SK-N-DZ (cell line): ENCODE results near the gene C22orf23.

Experiments
- DNase-seq: peaks from one replicate; pipeline ENCODE4 v3.0.0-alpha.2; 2015; ENCODE audit warnings: low spot score

The C22orf23 gene

DNA sequence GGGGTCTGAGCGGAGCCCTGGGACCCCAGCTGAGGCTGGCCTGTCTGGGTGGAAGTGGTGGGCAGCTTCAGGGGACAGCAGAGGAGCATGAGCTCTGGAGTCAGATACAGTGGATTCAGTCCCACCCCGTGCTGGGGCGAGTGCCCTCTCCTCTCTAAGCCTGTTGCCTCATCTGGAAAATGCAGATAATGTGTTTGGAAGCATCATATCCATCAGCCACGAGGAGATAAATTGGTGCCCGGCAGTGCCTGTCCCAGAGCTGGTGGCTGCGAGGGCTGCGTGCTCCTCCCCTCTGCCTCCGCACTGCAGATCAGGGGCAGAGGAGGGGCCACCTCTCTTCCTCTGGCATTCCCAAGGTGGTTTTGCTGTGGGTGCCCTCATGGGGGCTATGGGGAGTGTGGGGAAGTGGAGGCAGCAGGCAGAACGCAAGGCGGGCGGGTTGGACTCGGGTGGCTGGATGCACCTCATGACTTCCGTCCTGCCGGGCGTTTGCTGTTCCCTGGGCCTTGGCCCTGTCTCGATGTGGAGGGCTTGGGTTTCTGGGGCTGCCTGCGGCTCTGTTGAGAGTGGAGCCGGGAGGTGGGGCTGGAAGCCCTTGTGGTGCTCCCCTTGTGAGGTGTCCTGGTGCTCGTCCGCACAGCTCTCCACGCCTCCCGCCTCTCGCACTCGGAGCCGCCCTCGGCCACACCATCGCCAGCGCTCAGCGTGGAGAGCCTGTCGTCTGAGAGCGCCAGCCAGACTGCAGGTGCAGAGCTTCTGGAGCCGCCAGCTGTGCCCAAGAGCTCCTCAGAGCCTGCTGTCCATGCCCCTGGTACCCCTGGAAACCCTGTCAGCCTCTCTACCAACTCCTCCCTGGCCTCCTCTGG is 26.4 kb downstream of the C22orf23 start:
- no peak for DNase-seq

- DNase-seq, result no peak
Measured at GRCh38 chr22:37926358-37926757, 27.0 kb downstream of the C22orf23 start.

GRCh38 chr22:37925767-37926166 is 27.6 kb downstream of the C22orf23 start:
- no peak for DNase-seq

- DNase-seq, result no peak
Measured at GRCh38 chr22:37925330-37925729, 28.1 kb downstream of the C22orf23 start.

GRCh38 chr22:37924386-37925065 is 28.9 kb downstream of the C22orf23 start:
- no peak for DNase-seq

- DNase-seq, result no peak
Measured at GRCh38 chr22:37923927-37924326, 29.5 kb downstream of the C22orf23 start.

- no peak for DNase-seq
Measured at GRCh38 chr22:37922191-37922590, 31.2 kb downstream of the C22orf23 start.

DNA sequence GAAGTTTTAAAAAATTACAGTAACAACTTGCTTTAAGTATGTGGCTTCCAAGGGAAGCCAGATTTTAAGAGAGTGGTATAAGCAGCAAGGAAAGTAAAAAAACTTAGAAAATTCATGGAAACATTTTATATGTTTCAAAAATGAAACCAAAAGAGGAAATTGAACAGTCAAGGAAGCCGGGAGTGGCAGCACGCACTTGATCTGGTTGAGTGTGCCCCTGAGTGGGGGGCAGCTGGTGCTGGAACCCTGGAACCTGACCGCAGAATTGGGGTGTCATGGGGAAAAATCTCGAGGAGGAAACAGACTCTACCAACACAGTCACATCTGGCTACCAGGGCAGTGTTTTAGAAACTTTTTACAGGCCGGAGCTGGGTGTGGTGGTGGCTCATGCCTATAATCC is 33.3 kb downstream of the C22orf23 start:
- DNase-seq, result no peak

- DNase-seq, result no peak
Measured at GRCh38 chr22:37918580-37919270, 34.7 kb downstream of the C22orf23 start.

DNA sequence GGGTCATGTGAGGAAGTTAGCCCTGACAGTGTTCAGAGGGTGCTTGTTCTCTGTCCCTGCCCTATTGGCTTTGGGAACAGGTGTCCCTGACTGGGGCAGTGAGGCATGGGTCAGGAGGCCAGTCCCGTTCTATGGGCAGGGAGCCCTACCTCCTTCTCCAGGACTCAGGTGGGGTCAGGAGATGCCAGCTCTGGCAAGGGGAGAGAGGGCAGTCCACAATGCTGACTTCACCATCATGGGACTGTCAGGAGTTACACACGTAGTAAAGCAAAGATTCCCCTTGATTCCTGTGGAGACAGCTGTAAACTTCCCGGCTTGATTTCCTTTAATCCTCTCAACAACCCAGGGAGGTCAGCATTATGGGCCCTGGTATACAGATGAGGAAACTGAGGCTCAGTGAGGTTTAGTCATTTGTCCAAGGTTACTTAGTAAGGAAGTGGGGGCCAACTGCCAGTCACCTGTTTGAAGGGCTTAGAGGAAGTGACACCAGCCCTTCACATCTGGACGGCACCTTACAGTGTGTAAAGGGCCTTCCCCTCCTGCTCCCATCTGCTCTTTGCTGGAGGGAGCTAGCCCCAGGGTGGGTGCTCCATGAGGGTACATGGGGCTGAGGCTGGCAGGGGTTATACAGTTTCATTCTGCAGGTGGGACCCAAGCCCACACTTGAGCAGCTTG is 35.4 kb downstream of the C22orf23 start:
- DNase-seq, result no peak

DNA sequence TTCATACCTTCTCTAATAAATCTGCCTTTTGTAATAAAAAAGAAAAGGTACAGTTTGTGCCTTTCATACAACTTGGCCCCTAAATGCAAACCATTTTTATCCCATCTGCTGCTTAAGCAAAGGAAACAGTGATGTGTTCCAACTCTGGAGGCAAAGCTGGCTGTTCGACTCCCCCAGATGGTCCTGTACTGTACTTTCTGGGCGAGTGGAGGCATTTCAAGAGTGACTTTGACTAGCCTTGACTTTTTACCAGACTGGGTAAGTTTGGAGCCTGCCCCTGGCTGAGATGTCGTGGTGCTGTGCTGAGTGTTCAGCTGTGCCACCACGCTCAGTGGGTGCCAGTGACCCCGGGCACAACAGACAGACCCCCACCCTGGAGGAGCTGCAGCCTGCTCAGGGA is 37.1 kb downstream of the C22orf23 start:
- DNase-seq, result no peak

- DNase-seq, result no peak
Measured at GRCh38 chr22:37913233-37913721, 40.1 kb downstream of the C22orf23 start.

GRCh38 chr22:37912171-37912570 is 41.2 kb downstream of the C22orf23 start:
- DNase-seq, result no peak

GRCh38 chr22:37911697-37912096 is 41.7 kb downstream of the C22orf23 start:
- no peak for DNase-seq

GRCh38 chr22:37910890-37911672 is 42.3 kb downstream of the C22orf23 start:
- no peak for DNase-seq

- DNase-seq, result no peak
Measured at GRCh38 chr22:37909766-37910165, 43.6 kb downstream of the C22orf23 start.

DNA sequence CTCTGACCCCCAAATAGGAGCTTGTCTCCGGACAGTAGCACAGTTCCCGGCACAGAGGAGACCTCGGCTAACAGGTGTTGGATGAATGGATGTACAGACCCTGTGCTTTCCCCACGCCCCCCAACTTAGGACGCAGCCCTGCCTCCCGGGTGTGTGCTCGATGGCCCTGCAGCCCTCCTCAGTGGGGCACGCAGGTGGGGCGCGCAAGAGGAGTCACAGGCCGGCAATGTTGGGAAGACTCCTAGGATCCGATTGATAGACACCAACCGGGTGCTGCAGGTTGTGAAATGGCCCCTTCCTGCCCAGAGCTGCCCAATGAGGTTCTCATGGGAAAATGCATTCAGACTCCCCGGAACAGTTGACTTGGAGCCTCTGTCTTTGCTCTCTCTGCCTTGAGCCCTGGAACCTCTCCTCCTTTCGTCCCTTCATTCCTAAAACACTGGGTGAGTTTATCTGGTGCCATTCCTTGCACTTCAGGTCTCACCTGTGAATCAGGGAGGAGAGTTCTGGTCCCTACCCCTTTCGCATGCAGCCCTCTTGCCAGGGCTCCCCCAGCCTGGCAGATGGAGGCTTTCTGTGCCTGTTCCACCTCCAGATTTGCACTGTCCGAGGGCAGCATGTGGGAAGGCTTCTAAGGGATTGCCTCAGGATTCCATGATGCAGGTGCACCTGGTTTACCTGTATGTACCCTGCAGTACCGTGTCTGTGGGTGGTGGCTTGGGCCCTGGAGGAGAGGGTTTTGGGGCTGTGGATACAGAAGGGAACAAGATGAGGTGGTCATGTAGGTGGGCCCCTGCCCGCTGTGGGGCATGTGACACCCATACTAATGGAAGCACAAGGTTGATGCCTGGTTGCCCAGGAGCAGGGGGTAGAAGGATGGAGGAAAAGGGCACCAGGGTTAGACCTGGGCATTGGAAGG is 46.1 kb downstream of the C22orf23 start:
- DNase-seq, result no peak

DNA sequence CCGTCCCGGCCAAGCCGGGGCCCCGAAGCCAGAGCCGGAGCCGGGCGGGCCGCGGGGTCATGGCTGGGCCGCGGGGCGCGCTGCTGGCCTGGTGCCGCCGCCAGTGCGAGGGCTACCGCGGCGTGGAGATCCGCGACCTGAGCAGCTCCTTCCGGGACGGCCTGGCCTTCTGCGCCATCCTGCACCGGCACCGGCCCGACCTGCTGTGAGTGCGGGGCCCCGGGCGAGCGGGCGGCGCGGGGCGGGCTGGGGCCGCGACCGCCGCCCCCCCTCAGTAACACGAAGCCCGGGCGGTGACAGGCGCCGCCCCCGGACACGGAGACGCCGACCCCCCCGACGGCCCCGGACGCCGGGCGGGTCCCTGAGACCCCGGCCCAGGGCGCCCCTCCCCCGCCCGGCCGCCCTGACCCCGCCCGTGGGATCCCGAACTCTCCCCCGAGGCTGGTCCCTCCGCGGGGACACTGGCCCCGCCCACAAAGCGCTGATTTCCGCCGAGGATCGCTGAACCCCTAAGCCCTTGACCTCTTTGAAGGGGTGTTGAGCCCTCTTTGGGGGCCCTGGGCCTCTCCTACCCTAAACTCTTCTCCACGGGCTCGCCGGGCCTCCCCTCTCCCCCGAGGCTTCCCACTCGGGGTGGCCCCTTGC is 46.9 kb downstream of the C22orf23 start:
- no peak for DNase-seq
